IPS DF 6.9 (cell line): ENCODE measurements around the gene ZDHHC17.

Experiments
- DNase-seq: peaks from one replicate; pipeline ENCODE4 v3.0.0-alpha.2; 2013; ENCODE audit warnings: low read depth, low spot score
- H3K27ac ChIP-seq: one replicate; pipeline ENCODE4 v1.5.1; 2013; ENCODE audit warnings: low read length, control low read depth
- H3K27me3 ChIP-seq: 2 replicates; pipeline ENCODE4 v1.6.1; 2013; ENCODE audit warnings: mild to moderate bottlenecking, low read length; ENCODE audit not compliant: control insufficient read depth, insufficient read depth
- H3K36me3 ChIP-seq: 2 replicates; pipeline ENCODE4 v1.6.1; 2013; ENCODE audit warnings: low read length; ENCODE audit not compliant: control insufficient read depth, insufficient read depth
- H3K4me1 ChIP-seq: 2 replicates; pipeline ENCODE4 v1.6.1; 2013; ENCODE audit warnings: low read length; ENCODE audit not compliant: control insufficient read depth, insufficient read depth
- H3K4me3 ChIP-seq: 2 replicates; pipeline ENCODE4 v1.5.1; 2013; ENCODE audit warnings: mild to moderate bottlenecking, low read length
- H3K9me3 ChIP-seq: 2 replicates; pipeline ENCODE4 v1.6.1; 2013; ENCODE audit warnings: low read length, inconsistent platforms; ENCODE audit not compliant: control insufficient read depth, insufficient read depth
- WGBS: extraction: QIAGEN DNeasy Blood & Tissue Kit; methylation state at CpG from one replicate; pipeline ENCODE4 v1.1.7; 2013; ENCODE audit warnings: mixed read lengths, missing lambda C conversion rate; ENCODE audit not compliant: insufficient read length, insufficient coverage; 5-methylcytosine and 5-hydroxymethylcytosine counted together

ZDHHC17 gene

GRCh38 chr12:76860256-76860655, 96.3 kb downstream of the ZDHHC17 start:
- no peaks in the 10 kb centered on the region for H3K27me3 ChIP-seq
- H3K36me3 ChIP-seq: peaks cover 8% of the 10 kb centered on the region; the same call in 1 of the 2 replicates
- H3K4me1 ChIP-seq: no peaks in the 10 kb centered on the region
- no peak for DNase-seq
- WGBS: no CpG with 5 or more reads among the region's 3 CpGs
- no peak overlapping the region for H3K4me3 ChIP-seq
- no peak overlapping the region for H3K27ac ChIP-seq
- no peaks in the 10 kb centered on the region for H3K9me3 ChIP-seq

- no peaks in the 10 kb centered on the region for H3K27me3 ChIP-seq
- H3K27ac ChIP-seq: no peak overlapping the region
- H3K4me1 ChIP-seq: no peaks in the 10 kb centered on the region
- no peak overlapping the region for H3K4me3 ChIP-seq
- no peak for DNase-seq
- peaks cover 6% of the 10 kb centered on the region; the same call in 1 of the 2 replicates for H3K36me3 ChIP-seq
- no peaks in the 10 kb centered on the region for H3K9me3 ChIP-seq
- no CpG with 5 or more reads among the region's 12 CpGs for WGBS
Observed at GRCh38 chr12:76863005-76863670, 99.2 kb downstream of the ZDHHC17 start.

- H3K4me3 ChIP-seq: no peak overlapping the region
- no peaks in the 10 kb centered on the region for H3K27me3 ChIP-seq
- H3K27ac ChIP-seq: no peak overlapping the region
- H3K36me3 ChIP-seq: peaks cover 6% of the 10 kb centered on the region; the same call in 1 of the 2 replicates
- no peaks in the 10 kb centered on the region for H3K4me1 ChIP-seq
- no CpG with 5 or more reads among the region's 4 CpGs for WGBS
- no peaks in the 10 kb centered on the region for H3K9me3 ChIP-seq
- DNase-seq: no peak
Observed at GRCh38 chr12:76863837-76864236, 99.9 kb downstream of the ZDHHC17 start.

- no peak overlapping the region for H3K27ac ChIP-seq
- no peaks in the 10 kb centered on the region for H3K4me1 ChIP-seq
- H3K27me3 ChIP-seq: no peaks in the 10 kb centered on the region
- DNase-seq: no peak
- WGBS: no CpG with 5 or more reads among the region's 2 CpGs
- H3K36me3 ChIP-seq: peaks cover 3% of the 10 kb centered on the region; the same call in 1 of the 2 replicates
- H3K9me3 ChIP-seq: no peaks in the 10 kb centered on the region
- no peak overlapping the region for H3K4me3 ChIP-seq
Observed at GRCh38 chr12:76864791-76865400, 101.0 kb downstream of the ZDHHC17 start.

- Histone ChIP-seq H3K4me3 (no peak overlapping the region), H3K36me3 (peaks cover 3% of the 10 kb centered on the region; the same call in 1 of the 2 replicates), H3K4me1 (no peaks in the 10 kb centered on the region), H3K9me3 (no peaks in the 10 kb centered on the region), H3K27ac (no peak overlapping the region), H3K27me3 (no peaks in the 10 kb centered on the region)
- no peak for DNase-seq
- WGBS: 100% methylated on average over 1 of the region's 8 CpGs
Observed at GRCh38 chr12:76866151-76866567, 102.2 kb downstream of the ZDHHC17 start.

GRCh38 chr12:76866726-76867125, 102.8 kb downstream of the ZDHHC17 start:
- no peaks in the 10 kb centered on the region for H3K9me3 ChIP-seq
- peaks cover 3% of the 10 kb centered on the region; the same call in 1 of the 2 replicates for H3K36me3 ChIP-seq
- DNase-seq: no peak
- no peaks in the 10 kb centered on the region for H3K27me3 ChIP-seq
- no peak overlapping the region for H3K4me3 ChIP-seq
- H3K4me1 ChIP-seq: no peaks in the 10 kb centered on the region; the same call in 1 of the 2 replicates
- WGBS: no CpG with 5 or more reads among the region's 8 CpGs
- H3K27ac ChIP-seq: no peak overlapping the region

GRCh38 chr12:76871082-76871481, 107.2 kb downstream of the ZDHHC17 start:
- no peak overlapping the region for H3K27ac ChIP-seq
- no peaks in the 10 kb centered on the region for H3K27me3 ChIP-seq
- H3K9me3 ChIP-seq: no peaks in the 10 kb centered on the region
- H3K4me3 ChIP-seq: no peak overlapping the region
- H3K4me1 ChIP-seq: no peaks in the 10 kb centered on the region; the same call in 1 of the 2 replicates
- DNase-seq: no peak
- no peaks in the 10 kb centered on the region for H3K36me3 ChIP-seq
- WGBS: no CpG with 5 or more reads among the region's 2 CpGs

- Histone ChIP-seq H3K36me3 (no peaks in the 10 kb centered on the region), H3K4me1 (peaks cover under 1% of the 10 kb centered on the region; the same call in 1 of the 2 replicates), H3K27ac (no peak overlapping the region), H3K4me3 (no peak overlapping the region), H3K27me3 (no peaks in the 10 kb centered on the region), H3K9me3 (no peaks in the 10 kb centered on the region)
- DNase-seq: no peak
- WGBS: no CpG with 5 or more reads among the region's 3 CpGs
Observed at GRCh38 chr12:76871742-76872141, 107.8 kb downstream of the ZDHHC17 start.

- H3K9me3 ChIP-seq: no peaks in the 10 kb centered on the region
- peaks cover 2% of the 10 kb centered on the region; the same call in 1 of the 2 replicates for H3K4me1 ChIP-seq
- peak; percentile 60 for DNase-seq
- no CpG with 5 or more reads among the region's 5 CpGs for WGBS
- H3K4me3 ChIP-seq: no peak overlapping the region
- H3K36me3 ChIP-seq: no peaks in the 10 kb centered on the region
- H3K27me3 ChIP-seq: no peaks in the 10 kb centered on the region
- no peak overlapping the region for H3K27ac ChIP-seq
Observed at GRCh38 chr12:76872415-76872814, 108.5 kb downstream of the ZDHHC17 start.

- H3K4me1 ChIP-seq: peaks cover 2% of the 10 kb centered on the region; the same call in 1 of the 2 replicates
- no peak for DNase-seq
- WGBS: no CpG with 5 or more reads among the region's 3 CpGs
- no peak overlapping the region for H3K4me3 ChIP-seq
- H3K9me3 ChIP-seq: no peaks in the 10 kb centered on the region
- no peak overlapping the region for H3K27ac ChIP-seq
- H3K27me3 ChIP-seq: no peaks in the 10 kb centered on the region
- H3K36me3 ChIP-seq: no peaks in the 10 kb centered on the region
Observed at GRCh38 chr12:76874027-76874426, 110.1 kb downstream of the ZDHHC17 start.
